SU-DHL-6 (cell line): ENCODE results near the gene SLC17A5.

Source experiments
- H2AFZ ChIP-seq: fragments of 200-600 bp; sonication (generic); 2 replicates; pipeline ENCODE4 v1.6.1; 2014; ENCODE audit warnings: low read depth, mild to moderate bottlenecking, moderate library complexity, mixed read lengths, antibody characterized with exemption, low read length; ENCODE audit not compliant: severe bottlenecking
- H3F3A ChIP-seq: fragments of 200-600 bp; shearing (Covaris generic); 2 replicates; pipeline ENCODE4 v1.6.0; 2016; ENCODE audit warnings: antibody characterized with exemption, mild to moderate bottlenecking; ENCODE audit not compliant: insufficient read depth
- H3K27ac ChIP-seq: fragments of 200-600 bp; sonication (generic); 2 replicates; pipeline ENCODE4 v1.5.1; 2016; ENCODE audit warnings: low read depth, mild to moderate bottlenecking, low read length, moderate library complexity, mixed read lengths
- H3K27me3 ChIP-seq: fragments of 200-600 bp; sonication (generic), shearing (Covaris generic); 2 replicates; pipeline ENCODE4 v1.6.0; 2014; ENCODE audit warnings: mild to moderate bottlenecking, low read length
- H3K36me3 ChIP-seq: fragments of 200-600 bp; sonication (generic); 2 replicates; pipeline ENCODE4 v1.6.1; 2014; ENCODE audit warnings: mild to moderate bottlenecking, low read length, mixed read lengths
- H3K4me2 ChIP-seq: fragments of 300-600, 200-600 bp; shearing (Covaris generic), sonication (generic); 2 replicates; pipeline ENCODE4 v1.6.0; 2014; ENCODE audit warnings: low read length, low read depth, mild to moderate bottlenecking; ENCODE audit not compliant: poor library complexity, severe bottlenecking
- H3K4me3 ChIP-seq: fragments of 200-600 bp; sonication (generic); 2 replicates; pipeline ENCODE4 v1.5.1; 2014; ENCODE audit warnings: antibody characterized with exemption, low read length, mild to moderate bottlenecking, mixed read lengths; ENCODE audit not compliant: insufficient read depth, poor library complexity, severe bottlenecking
- H3K79me2 ChIP-seq: fragments of 200-600 bp; sonication (generic); 2 replicates; pipeline ENCODE4 v1.6.1; 2014; ENCODE audit warnings: mild to moderate bottlenecking, low read length, moderate library complexity; ENCODE audit not compliant: insufficient read depth
- H3K9ac ChIP-seq: fragments of 200-600 bp; sonication (generic); 2 replicates; pipeline ENCODE4 v1.7.0; 2014; ENCODE audit warnings: mild to moderate bottlenecking, low read length
- H3K9me2 ChIP-seq: fragments of 200-600 bp; sonication (generic); replicated peaks from 2 replicates; pipeline ENCODE4 v1.6.1; 2014; ENCODE audit warnings: low read length; ENCODE audit not compliant: insufficient read depth
- H3K9me3 ChIP-seq: fragments of 200-600 bp; sonication (generic); 2 replicates; pipeline ENCODE4 v1.6.1; 2014; ENCODE audit warnings: low read length, mixed read lengths; ENCODE audit not compliant: insufficient read depth
- H4K20me1 ChIP-seq: fragments of 200-600 bp; sonication (generic); 2 replicates; pipeline ENCODE4 v1.6.1; 2014; ENCODE audit warnings: low read depth, mild to moderate bottlenecking, antibody characterized with exemption, low read length, moderate library complexity, mixed read lengths
- CTCF ChIP-seq: fragments of 200-600 bp; sonication (generic); IDR thresholded peaks from one replicate; pipeline ENCODE4 v1.5.1; 2017; ENCODE audit warnings: antibody characterized with exemption, mild to moderate bottlenecking, low read length, moderate library complexity; ENCODE audit not compliant: insufficient read depth, poor library complexity, severe bottlenecking
- EZH2phosphoT487 ChIP-seq: fragments of 200-600 bp; sonication (generic), shearing (Covaris generic); conservative IDR thresholded peaks from 2 replicates; pipeline ENCODE4 v1.6.1; 2018; ENCODE audit warnings: mild to moderate bottlenecking, antibody characterized with exemption, low read length, moderate library complexity, mixed read lengths

SLC17A5 gene

DNA sequence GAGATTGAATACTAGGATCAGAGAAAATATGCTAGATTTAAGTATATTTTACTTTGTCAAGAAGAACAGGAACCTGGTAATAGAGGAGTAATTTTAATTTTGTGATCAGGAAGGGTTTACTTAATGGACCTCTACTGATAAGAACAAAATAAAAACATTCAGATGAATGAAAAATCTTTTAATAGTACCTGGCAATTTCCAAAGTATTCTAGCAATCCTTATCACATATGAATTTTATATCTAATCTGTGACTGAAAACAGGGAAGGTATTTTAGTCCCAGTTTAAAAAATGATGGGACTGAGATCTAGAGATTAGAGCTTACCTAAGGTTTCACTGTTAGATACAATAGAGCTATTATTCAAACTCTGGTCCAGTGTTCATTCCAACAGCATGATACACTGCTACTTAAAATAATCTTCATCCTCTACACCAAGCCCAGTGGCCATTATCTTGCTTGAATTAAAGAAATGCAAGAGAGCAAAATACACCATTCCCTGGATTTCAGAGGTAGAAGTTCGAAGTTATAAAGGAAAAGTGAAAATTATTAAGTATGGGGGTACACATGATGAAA, 13.5 kb downstream of the SLC17A5 start:
- Histone ChIP-seq H3K36me3 (peaks cover 9% of the 10 kb centered on the region; the same call in 1 of the 2 replicates), H3K4me2 (no peak overlapping the region), H3F3A (peaks cover 12% of the 10 kb centered on the region; the same call in 1 of the 2 replicates), H3K9ac (no peak overlapping the region), H3K27ac (no peak overlapping the region), H3K79me2 (0 out of 2 replicates have a peak, but pooled peaks cover 4% of the 10 kb centered on the region), H3K9me3 (no peaks in the 10 kb centered on the region), H3K9me2 (no peaks in the 10 kb centered on the region), H3K27me3 (no peaks in the 10 kb centered on the region), H3K4me3 (no peak overlapping the region), H4K20me1 (no peaks in the 10 kb centered on the region), H2AFZ (no peak overlapping the region)
- no peak for TF ChIP-seq EZH2phosphoT487

GRCh38 chr6:73639040-73639439, 14.8 kb downstream of the SLC17A5 start:
- Histone ChIP-seq H3F3A (peaks cover 14% of the 10 kb centered on the region; the same call in 1 of the 2 replicates), H3K4me2 (no peak overlapping the region)

GRCh38 chr6:73637404-73637803, 16.4 kb downstream of the SLC17A5 start:
- no peak overlapping the region for H3K4me3 ChIP-seq
- H3K9ac ChIP-seq: no peak overlapping the region
- no peaks in the 10 kb centered on the region for H3K27me3 ChIP-seq
- H4K20me1 ChIP-seq: no peaks in the 10 kb centered on the region
- TF ChIP-seq CTCF (no peak), EZH2phosphoT487 (no peak)
- H3K4me2 ChIP-seq: no peak overlapping the region
- H3K9me3 ChIP-seq: no peaks in the 10 kb centered on the region
- peaks cover 10% of the 10 kb centered on the region; the same call in 1 of the 2 replicates for H3F3A ChIP-seq
- H3K9me2 ChIP-seq: no peaks in the 10 kb centered on the region
- H3K36me3 ChIP-seq: peaks cover 11% of the 10 kb centered on the region; the same call in 1 of the 2 replicates
- H3K27ac ChIP-seq: no peak overlapping the region
- no peaks in the 10 kb centered on the region for H3K79me2 ChIP-seq
- no peak overlapping the region for H2AFZ ChIP-seq

More at GRCh38 chr6:73639040-73639439, 14.8 kb downstream of the SLC17A5 start:
- Histone ChIP-seq H3K79me2 (0 out of 2 replicates have a peak, but pooled peaks cover under 1% of the 10 kb centered on the region), H2AFZ (no peak overlapping the region), H3K36me3 (peaks cover 14% of the 10 kb centered on the region; the same call in 1 of the 2 replicates), H4K20me1 (no peaks in the 10 kb centered on the region), H3K27me3 (no peaks in the 10 kb centered on the region), H3K9me2 (no peaks in the 10 kb centered on the region), H3K27ac (no peak overlapping the region), H3K9ac (no peak overlapping the region), H3K9me3 (no peaks in the 10 kb centered on the region), H3K4me3 (no peak overlapping the region)
- TF ChIP-seq EZH2phosphoT487 (no peak), CTCF (no peak)

DNA sequence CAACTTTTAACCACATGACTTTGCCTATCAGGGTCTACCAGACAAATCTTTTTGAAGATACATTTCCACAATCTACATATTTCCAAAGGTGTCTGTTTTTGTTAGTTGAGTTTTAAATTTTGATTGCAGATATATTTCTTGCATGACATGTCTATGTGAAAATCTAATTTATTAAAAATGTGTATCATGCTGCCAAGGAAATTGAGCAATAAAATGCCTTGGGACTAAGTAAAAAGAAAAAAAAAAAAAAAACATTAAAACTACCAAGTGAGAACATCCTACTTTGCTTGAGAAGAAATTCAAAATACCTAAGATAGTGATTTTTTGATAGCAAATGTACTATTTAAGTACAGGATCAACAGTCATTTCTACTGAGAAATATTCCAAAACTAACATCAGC, 17.7 kb downstream of the SLC17A5 start:
- Histone ChIP-seq H3K79me2 (no peaks in the 10 kb centered on the region), H3K9me2 (no peaks in the 10 kb centered on the region), H3K27ac (no peak overlapping the region), H4K20me1 (no peaks in the 10 kb centered on the region), H3K4me3 (no peak overlapping the region), H3K9ac (no peak overlapping the region), H3F3A (peaks cover 4% of the 10 kb centered on the region; the same call in 1 of the 2 replicates), H2AFZ (no peak overlapping the region), H3K9me3 (no peaks in the 10 kb centered on the region), H3K36me3 (peaks cover 13% of the 10 kb centered on the region; the same call in 1 of the 2 replicates), H3K4me2 (no peak overlapping the region), H3K27me3 (no peaks in the 10 kb centered on the region)
- no peak for TF ChIP-seq CTCF
- no peak for TF ChIP-seq EZH2phosphoT487
